Activated CD8-positive, alpha-beta T cell treated with anti-CD3 and anti-CD28 coated beads for 36 hours (primary cell): Measurements from ENCODE around the gene ZNF556. TPM values are rescaled to one million over a fixed set of nuclear protein-coding genes. Genes with fewer than 3 reads are reported as not detected.
"Not testable (repeated sequence)": the region's sequence is repeated elsewhere in the genome, so short reads cannot be mapped to it uniquely, and the experiment has no call there.

Experiments used
- ATAC-seq: fragments of 200-7000 bp; cut with Tn5 transposase; one replicate; pipeline ENCODE4 v1.10.0; 2021; ENCODE audit warnings: mild to moderate bottlenecking, moderate library complexity
- CTCF ChIA-PET: fragments of 350-600 bp; sonication (Branson Sonifier 250); formaldehyde crosslinking; loops from one replicate; lab custom pipeline; 2021; ENCODE audit warnings: antibody characterized with exemption; lab: Charles Lee
- POLR2A ChIA-PET: fragments of 350-600 bp; sonication (Branson Sonifier 250); formaldehyde crosslinking; loops from one replicate; lab custom pipeline; 2021; ENCODE audit warnings: antibody characterized with exemption; lab: Charles Lee
- DNase-seq: peaks from one replicate; pipeline ENCODE4 v3.0.0-alpha.2; 2020
- H3K27ac Mint-ChIP-seq: one replicate; pipeline ENCODE4 v1.8.0; 2021; ENCODE audit warnings: mild to moderate bottlenecking, mixed read lengths
- H3K27me3 Mint-ChIP-seq: one replicate; pipeline ENCODE4 v1.8.0; 2021; ENCODE audit warnings: mixed read lengths
- H3K36me3 Mint-ChIP-seq: one replicate; pipeline ENCODE4 v1.8.0; 2021; ENCODE audit warnings: low read depth, mixed read lengths
- H3K4me1 Mint-ChIP-seq: one replicate; pipeline ENCODE4 v1.8.0; 2021; ENCODE audit warnings: low read depth, mixed read lengths
- H3K4me3 Mint-ChIP-seq: one replicate; pipeline ENCODE4 v1.8.0; 2021; ENCODE audit warnings: mild to moderate bottlenecking, moderate library complexity, mixed read lengths
- H3K9me3 Mint-ChIP-seq: one replicate; pipeline ENCODE4 v1.8.0; 2021; ENCODE audit warnings: mixed read lengths
- intact Hi-C: fragments of 100-400 bp; cut with micrococcal nuclease; formaldehyde crosslinking; loops from one replicate; pipeline ENCODE4 v1.10.0; 2022
- total RNA-seq, 2 experiments: library from RNA; stranded (reverse); gene quantifications; one replicate each; pipeline ENCODE4 v1.2.3, GENCODE V29; 2021
- TF ChIP-seq, protein P1 (sequence below): fragments of 200-600 bp; IDR thresholded peaks from one replicate; pipeline ENCODE4 v1.8.0; 2022; ENCODE audit warnings: antibody characterized with exemption, mild to moderate bottlenecking

ZNF556 gene
- total RNA-seq, 2 experiments from 2014 or later, result not detected

DNA sequence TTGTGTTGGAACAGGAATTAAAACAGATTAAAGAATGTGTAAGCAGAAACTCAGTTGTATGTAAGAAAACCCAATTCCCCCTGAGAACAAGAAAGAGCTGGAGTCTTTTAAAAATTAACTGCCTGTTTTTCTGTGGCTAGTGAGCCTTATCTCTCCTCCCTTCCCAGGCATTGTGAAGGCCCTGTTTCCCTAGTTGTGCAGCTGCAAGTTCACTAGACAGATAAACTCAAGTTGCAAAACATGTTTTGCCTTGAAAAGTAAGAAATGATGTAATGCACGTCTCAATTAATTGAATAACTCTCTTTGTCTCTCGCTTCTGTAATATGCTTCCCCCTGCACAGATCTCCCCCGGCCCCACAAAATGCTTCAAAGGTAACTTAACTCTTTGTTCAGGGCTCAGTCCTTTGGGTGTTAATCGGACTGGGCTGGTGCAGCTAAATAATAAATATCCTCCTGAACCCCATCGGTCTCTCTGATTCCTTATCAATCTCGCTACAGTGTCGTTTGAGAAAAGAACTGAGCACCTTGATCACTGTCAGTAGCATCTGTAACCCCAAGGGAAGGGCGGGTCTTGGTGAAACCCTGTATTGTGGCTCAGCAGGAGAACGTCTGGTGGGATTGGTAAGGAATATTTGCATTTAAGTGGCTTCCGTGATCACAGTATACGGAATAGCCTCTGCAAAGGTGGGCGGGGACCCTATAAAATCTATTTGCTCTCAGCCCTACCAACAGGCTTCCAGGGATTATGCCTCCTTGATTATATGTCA lies 1.6 kb upstream of the ZNF556 start:
- ChIA-PET POLR2A (no interaction called here), CTCF (interaction anchor here (0.7 kb wide), 1 partner anchor 396 kb away, joined by 4 read pairs; no protein-coding TSS in a partner anchor)
- Mint-ChIP-seq H3K27me3 (peaks cover 2% of the 10 kb centered on the region), H3K36me3 (no peaks in the 10 kb centered on the region), H3K4me3 (no peak overlapping the region), H3K9me3 (no peaks in the 10 kb centered on the region), H3K27ac (no peak overlapping the region), H3K4me1 (no peaks in the 10 kb centered on the region)
- ATAC-seq (no peak), DNase-seq (no peak)
- intact Hi-C loops, result no loop called here
- TF ChIP-seq, protein P1, sequence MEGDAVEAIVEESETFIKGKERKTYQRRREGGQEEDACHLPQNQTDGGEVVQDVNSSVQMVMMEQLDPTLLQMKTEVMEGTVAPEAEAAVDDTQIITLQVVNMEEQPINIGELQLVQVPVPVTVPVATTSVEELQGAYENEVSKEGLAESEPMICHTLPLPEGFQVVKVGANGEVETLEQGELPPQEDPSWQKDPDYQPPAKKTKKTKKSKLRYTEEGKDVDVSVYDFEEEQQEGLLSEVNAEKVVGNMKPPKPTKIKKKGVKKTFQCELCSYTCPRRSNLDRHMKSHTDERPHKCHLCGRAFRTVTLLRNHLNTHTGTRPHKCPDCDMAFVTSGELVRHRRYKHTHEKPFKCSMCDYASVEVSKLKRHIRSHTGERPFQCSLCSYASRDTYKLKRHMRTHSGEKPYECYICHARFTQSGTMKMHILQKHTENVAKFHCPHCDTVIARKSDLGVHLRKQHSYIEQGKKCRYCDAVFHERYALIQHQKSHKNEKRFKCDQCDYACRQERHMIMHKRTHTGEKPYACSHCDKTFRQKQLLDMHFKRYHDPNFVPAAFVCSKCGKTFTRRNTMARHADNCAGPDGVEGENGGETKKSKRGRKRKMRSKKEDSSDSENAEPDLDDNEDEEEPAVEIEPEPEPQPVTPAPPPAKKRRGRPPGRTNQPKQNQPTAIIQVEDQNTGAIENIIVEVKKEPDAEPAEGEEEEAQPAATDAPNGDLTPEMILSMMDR, result no peak

- no peaks in the 10 kb centered on the region for H3K36me3 Mint-ChIP-seq
- no peak overlapping the region for H3K4me3 Mint-ChIP-seq
- CTCF ChIA-PET, result interaction anchor here (1.1 kb wide), 1 partner anchor 21 kb away, joined by 6 read pairs; no protein-coding TSS in a partner anchor
- H3K9me3 Mint-ChIP-seq, result no peaks in the 10 kb centered on the region
- TF ChIP-seq, protein P1, result no peak
- H3K27ac Mint-ChIP-seq, result no peak overlapping the region
- POLR2A ChIA-PET, result no interaction called here
- peaks cover 2% of the 10 kb centered on the region for H3K27me3 Mint-ChIP-seq
- no peaks in the 10 kb centered on the region for H3K4me1 Mint-ChIP-seq
- ATAC-seq, result no peak
- DNase-seq, result no peak
- intact Hi-C loops, result no loop called here
These were observed 575 bp upstream of the ZNF556 start for GRCh38 chr19:2866495-2867024.

DNA sequence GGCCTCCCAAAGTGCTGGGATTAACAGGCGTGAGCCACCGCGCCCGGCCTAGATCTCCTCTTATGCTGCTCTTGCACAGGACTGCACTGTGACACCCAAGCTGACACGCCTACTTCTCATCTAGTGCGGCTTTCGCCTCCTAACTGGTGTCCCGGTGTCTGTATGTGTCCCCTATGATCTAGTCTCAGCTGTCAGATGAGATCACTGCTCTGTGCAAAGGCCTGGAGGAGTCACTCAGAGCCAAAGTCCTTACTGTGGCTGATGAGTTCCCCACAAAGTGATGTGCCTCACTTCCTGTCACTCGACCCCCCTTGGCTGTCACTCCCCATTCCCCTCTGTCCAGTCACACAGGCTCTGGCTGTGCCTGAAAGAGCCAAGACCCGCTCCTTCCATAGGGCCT lies 2.5 kb downstream of the ZNF556 start:
- H3K4me1 Mint-ChIP-seq, result no peaks in the 10 kb centered on the region
- DNase-seq, result no peak
- intact Hi-C loops, result loop anchor here (5.0 kb wide), 1 partner anchor 222 kb away; no protein-coding TSS in a partner anchor

DNA sequence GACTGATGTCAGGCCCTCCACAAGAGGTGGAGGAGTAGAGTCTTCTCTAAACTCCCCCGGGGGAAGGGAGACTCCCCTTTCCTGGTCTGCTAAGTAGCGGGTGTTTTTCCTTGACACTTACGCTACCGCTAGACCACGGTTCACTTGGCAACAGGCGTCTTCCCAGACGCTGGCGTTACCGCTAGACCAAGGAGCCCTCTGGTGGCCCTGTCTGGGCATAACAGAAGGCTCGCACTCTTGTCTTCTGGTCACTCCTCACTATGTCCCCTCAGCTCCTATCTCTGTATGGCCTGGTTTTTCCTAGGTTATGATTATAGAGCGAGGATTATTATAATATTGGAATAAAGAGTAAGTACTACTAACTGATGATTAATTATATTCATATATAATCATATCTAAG lies 5.0 kb downstream of the ZNF556 start:
- CTCF ChIA-PET, result interaction anchor here (0.7 to 4.2 kb wide), 8 partner anchors 13 to 224 kb away, joined by 3 to 21 read pairs (median 4); partner anchors contain the start of genes SGTA, ZNF554 and ZNF555
- TF ChIP-seq, protein P1, result peak; percentile 52
- H3K4me1 Mint-ChIP-seq, H3K4me3 Mint-ChIP-seq, H3K27me3 Mint-ChIP-seq, H3K36me3 Mint-ChIP-seq, ATAC-seq, POLR2A ChIA-PET, H3K27ac Mint-ChIP-seq, H3K9me3 Mint-ChIP-seq: not testable (repeated sequence)
- peak; percentile 42 for DNase-seq
- intact Hi-C loops, result loop anchor here (5.0 kb wide), 1 partner anchor 225 kb away; no protein-coding TSS in a partner anchor

More for the DNA sequence above, 2.5 kb downstream of the ZNF556 start:
- Mint-ChIP-seq H3K27me3 (peaks cover 2% of the 10 kb centered on the region), H3K4me3 (no peak overlapping the region), H3K27ac (no peak overlapping the region), H3K9me3 (no peaks in the 10 kb centered on the region), H3K36me3 (no peaks in the 10 kb centered on the region)
- ChIA-PET POLR2A (no interaction called here), CTCF (interaction anchor here (4.2 kb wide), 1 partner anchor 221 kb away, joined by 21 read pairs; no protein-coding TSS in a partner anchor)
- peak; percentile 55 for ATAC-seq
- TF ChIP-seq, protein P1, result no peak
